ENCODE data around the gene NR2F6. TPM values are rescaled to one million over a fixed set of nuclear protein-coding genes. Genes with fewer than 3 reads are reported as not detected.
"Not testable (repeated sequence)": the region's sequence is repeated elsewhere in the genome, so short reads cannot be mapped to it uniquely, and the experiment has no call there.

Gene NR2F6
- 22.1 TPM for polyA plus RNA-seq (2013, experiment 1 of 2; ENCODE audit: insufficient read length)
- 25.2 TPM for polyA plus RNA-seq (2013, experiment 2 of 2; ENCODE audit: insufficient read length)

DNA sequence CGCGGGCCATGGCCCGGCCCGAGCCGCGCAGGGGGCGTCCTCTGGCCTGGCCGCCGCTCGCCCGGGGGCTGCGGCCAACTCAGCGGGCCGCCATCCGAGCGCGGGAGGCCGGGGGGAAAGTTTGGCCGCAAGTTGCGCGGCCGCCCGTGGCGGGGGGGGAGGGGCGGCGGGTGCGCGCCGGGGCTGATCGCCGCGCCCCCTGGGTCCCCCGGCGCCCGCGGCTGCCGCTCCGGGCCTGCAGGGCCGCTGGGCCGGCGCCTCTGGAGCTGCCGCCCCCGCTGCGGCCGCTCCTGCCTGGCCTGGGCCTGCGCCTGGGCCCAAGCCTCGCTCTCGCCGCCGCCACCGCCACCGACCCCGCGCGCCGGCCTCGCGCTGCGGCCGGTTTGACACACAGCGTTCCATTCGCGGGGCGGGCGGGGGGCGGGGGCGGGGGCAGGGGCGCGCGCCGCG is at the start of gene NR2F6:
NR2F6 (minus strand) TSS at position 385 of the 450 bp plus-strand sequence. CDS start 699 bp downstream, outside the sequence.
- DNase-seq = no peak

DNA sequence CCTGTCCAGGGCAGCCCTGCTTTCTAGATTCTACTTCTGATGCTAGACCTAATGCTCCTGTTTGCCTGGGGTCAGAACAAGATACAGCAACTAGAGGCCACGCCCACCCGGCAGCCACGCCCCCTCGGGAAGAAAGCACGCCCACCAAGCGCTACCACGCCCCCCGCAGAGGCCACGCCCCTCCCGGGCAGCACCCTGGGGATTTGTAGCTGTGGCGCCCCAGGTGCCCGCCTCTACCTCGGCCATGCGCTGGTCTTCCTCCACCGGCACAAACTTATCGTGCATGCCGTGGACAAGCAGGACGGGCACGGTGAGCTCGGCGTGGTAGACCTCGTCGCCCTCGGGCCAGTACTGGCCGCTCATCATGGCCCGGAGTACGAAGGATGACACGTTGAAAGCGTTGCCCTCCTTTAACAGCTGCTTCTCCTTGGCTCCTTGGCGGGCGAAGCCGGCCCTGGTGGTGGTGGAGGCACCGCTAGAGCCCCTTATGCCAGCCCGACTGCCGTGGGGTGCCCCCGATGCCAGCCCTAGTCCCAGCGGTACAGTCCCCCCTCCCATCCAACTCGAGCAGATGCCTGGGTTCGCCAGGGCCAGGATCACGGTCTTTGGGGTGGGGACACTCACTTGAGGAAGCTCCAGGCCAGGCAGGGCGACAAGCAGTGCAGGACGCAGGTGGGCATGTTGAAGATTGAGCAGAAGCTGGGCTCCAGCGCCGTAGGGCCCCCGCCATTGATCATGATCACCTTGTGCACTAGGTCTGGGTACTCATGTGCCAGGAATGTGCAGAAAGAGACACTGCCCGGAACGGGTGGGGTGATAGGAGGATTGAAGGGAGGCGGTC is 48.6 kb upstream of the NR2F6 start:
- no peak for DNase-seq

DNA sequence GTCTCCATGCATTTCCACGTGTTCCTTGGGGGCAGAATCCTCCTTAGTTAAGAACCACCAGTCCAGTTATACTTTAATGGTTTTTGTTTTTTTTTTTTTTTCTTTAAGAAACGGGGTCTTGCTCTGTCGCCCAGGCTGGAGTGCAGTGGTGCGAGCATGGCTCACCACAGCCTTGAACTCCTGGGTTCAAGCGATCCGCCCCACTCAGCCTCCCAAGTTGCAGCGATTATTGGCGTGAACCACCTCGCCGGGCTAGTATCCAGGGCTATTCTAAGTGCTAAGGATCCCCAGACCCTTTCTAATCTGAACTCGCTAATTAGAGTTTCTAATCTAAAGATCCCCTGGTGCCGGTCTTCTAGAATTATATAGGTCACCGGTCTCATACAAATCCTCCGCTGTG is 47.9 kb upstream of the NR2F6 start:
- no peak for DNase-seq

DNA sequence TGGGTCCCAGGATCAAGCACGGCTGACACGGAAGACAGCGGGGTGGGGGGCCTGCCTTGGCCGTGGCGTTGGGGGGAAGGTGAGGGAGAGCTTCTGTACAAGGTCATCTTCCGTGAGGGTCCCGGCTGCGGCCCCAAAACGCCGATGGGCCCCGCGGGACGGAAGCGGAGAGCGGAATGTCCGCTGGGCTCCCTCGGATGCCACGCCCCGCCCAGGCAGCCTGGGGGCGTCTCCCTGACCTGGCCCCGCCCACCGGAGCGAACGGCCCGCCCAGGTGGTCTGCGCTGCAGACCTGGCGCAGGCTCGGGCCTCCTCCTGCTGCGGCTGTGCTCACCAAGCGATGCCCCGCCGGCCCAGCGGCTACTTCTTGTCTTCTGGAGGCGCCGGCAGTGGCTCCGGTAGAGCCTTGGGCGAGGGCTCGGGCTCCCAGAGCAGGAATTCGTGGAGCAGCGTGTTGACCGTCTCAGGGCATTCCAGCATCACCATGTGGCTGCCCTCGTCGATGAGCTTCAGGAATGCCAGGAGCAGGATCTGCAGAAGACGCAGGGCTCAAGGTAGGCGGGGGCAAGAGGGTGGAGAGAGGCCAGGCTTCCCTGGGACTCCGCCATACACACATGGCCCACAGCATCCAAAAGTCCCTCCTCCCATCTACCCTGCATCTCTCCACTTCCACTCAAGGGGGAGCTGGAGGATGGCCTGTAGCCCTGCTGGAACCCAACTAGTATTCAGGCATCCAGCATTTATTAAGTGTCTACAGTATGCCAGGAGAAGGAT is 46.8 kb upstream of the NR2F6 start:
- peak; percentile 86 for DNase-seq

DNA sequence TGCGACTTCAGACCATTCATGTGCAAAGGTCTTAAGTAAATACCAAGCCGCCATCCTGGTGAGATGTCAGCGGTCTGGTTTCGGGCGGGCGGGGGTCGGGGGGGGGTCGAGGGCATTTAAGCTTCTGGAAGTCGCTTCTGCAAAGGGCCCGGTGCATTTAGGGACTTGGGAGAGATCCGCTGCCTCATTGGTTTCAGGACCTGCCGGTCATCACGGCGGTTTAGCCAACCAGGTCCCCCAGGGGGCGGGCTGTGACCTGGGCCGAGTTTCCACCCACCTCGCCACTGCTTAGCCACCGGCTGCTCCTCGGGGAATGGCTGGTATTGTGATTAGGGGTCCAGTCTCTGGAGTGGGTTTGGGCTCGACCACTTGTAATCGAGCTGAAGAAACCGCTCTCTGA is 43.8 kb upstream of the NR2F6 start:
- peak; percentile 83 for DNase-seq

DNA sequence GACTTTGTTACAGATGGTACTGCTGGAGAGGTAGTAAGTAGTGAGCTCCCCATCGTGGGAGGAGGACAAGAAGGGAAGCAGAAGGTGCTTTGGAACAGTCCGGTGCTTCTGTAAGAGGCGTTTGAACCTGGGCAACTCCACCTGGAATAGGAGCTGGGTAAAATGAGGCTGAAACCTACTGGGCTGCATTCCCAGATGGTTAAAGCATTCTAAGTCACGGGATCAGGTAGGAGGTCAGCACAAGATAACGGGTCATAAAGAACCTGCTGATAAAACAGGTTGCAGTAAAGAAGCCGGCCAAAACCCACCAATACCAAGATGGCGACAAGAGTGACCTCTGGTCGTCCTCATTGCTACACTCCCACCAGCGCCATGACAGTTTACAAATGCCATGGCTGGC is 41.0 kb upstream of the NR2F6 start:
- no peak for DNase-seq

DNA sequence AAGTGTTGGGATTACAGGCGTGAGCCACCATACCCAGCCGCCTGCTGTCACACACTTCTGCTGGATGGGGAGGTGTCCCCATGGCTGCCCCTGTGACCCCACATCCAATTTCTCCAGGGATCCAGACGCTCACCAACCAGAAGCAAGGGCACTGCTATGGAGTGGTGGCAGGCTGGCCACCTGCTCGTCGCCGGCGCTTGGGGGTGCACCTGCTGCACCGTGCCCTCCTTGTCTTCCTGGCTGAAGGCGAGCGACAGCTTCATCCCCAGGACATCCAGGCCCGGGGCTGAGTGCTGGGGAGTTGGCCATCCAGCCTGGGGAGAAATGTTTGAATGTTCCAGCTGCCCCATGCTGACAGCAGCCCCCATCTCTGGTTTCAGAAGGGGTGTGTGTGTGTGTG is 40.5 kb upstream of the NR2F6 start:
- DNase-seq = no peak

DNA sequence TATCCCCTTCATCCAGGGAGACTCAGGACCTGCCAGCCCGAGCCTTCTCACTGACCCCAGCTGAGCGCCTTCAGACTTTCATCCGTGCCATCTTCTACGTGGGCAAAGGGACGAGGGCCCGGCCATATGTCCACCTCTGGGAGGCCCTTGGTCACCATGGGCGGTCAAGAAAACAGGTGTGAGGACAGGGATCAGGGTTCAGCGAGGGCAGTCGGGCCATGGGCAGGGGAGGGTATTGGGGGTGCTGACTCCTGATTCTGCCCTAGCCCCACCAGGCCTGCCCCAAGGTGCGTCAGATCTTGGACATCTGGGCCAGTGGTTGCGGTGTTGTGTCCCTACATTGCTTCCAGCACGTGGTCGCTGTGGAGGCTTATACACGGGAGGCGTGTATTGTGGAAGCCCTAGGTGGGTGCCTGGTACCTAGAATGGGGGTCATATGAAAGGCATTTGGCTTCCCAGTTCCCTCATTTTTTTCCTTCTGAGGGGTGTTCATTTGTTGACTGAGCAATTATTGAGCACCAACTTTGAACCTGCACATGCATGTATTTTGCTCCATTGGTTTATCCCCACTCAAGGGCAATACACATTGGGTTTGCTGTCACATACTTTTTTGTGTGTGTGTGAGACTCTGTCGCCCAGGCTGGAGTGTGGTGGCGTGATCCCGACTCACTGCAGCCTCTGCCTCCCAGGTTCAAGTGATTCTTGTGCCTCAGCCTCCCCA is 39.9 kb upstream of the NR2F6 start:
- no peak for DNase-seq

DNA sequence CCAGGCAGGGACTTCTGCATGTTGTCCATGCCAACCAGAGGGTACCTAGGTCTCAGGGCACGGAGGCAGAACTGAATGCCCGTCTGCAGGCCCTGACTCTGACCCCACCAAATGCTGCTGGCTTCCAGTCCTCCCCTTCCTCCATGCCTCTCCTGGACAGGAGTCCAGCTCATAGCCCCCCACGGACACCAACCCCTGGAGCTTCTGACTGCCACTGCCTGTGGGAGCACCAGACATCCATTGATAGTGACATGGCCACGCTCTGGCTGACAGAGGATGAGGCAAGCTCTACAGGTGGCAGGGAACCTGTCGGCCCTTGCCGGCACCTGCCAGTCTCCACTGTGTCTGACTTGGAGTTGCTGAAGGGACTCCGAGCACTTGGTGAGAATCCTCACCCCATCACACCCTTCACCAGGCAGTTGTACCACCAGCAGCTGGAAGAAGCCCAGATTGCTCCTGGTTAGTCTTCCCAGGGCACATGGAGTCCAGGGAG is 37.8 kb upstream of the NR2F6 start:
- no peak for DNase-seq

DNA sequence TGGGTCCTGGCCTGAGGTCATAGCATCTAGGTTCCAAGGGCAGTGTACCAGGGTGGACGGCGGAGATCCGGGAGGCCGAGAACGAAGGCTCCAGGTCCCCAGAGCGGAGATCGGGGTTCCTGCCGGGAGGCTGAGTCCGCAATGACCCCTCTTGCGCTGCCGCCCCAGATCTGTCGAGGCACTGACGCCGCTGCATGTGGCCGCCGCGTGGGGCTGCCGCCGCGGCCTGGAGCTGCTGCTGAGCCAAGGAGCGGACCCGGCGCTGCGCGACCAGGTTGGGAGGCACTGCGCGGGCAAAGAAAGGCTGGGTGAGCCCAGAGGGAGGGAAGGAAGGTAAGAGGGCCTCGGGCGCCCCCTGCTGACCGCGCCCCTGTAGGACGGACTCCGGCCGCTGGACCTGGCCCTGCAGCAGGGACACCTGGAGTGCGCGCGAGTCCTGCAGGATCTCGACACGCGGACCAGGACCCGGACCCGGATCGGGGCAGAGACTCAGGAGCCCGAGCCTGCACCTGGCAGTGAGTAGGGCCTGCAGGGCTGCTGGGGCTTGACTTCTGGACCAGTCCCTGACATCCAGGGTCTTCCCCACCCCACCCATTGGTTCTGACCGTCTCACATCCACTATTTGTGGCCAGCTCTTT is 36.9 kb upstream of the NR2F6 start:
- peak; percentile 70 for DNase-seq

DNA sequence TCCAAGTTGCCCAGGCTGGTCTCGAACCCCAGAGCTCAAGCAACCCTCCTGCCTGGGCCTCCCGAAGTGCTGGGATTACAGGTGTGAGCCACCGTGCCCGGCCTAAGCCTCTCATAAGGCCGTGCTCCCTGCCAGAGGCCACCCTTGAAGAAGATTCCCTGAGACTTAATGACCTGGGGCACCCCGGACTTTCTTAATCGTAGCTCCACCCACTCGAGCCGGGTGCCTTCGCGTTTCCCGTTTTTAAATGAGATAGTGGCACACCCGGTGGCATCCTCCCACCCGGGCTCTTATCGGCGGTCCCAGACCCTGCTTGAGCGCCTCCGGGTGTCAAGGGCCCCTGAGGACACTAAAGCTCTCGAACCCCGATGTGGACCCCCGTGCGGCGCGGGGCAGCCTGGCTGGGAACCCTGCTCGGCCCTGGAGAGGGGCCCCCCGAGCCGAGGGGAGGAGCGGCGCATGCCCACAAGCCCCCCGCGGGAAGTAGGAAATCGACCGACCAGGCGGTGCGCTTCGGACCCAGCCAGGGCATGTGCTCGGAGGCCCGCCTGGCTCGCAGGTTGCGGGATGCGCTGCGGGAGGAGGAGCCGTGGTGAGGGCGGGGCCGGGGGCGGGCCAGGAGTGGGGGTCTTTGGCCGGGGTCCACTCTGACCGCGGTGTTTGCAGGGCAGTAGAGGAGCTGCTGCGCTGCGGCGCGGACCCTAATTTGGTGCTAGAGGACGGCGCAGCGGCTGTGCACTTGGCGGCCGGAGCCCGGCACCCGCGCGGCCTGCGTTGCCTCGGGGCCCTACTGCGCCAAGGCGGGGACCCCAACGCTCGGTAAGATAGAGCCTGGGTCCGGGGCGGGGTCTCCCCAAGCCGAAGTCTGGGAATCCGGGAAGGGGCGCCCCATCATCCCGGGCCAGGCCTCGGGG is 35.9 kb upstream of the NR2F6 start, which contains the start of gene ANKLE1:
ANKLE1 (plus strand) TSS at position 511 of the 914 bp plus-strand sequence; CDS start at position 531, 20 bp downstream.
- DNase-seq = peak; percentile 17

DNA sequence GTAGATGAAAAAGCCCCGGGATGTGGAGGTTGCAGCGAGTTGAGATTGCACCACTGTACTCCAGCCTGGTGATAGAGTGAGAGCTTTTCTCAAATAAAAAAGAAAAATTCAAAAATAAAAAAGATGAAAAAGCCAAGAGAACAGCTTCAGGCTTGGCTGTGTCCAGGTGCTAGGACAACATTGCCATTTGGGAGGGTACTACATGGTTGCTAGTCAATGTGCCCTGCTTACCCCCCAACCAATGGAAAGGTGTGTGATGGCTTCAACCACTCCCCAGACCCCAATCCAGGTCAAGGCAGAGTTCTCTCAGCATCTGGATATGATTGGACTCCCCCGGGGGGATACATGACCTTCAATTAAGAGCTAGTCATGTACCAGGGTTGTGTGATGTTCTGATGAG is 33.7 kb upstream of the NR2F6 start:
- DNase-seq = no peak

DNA sequence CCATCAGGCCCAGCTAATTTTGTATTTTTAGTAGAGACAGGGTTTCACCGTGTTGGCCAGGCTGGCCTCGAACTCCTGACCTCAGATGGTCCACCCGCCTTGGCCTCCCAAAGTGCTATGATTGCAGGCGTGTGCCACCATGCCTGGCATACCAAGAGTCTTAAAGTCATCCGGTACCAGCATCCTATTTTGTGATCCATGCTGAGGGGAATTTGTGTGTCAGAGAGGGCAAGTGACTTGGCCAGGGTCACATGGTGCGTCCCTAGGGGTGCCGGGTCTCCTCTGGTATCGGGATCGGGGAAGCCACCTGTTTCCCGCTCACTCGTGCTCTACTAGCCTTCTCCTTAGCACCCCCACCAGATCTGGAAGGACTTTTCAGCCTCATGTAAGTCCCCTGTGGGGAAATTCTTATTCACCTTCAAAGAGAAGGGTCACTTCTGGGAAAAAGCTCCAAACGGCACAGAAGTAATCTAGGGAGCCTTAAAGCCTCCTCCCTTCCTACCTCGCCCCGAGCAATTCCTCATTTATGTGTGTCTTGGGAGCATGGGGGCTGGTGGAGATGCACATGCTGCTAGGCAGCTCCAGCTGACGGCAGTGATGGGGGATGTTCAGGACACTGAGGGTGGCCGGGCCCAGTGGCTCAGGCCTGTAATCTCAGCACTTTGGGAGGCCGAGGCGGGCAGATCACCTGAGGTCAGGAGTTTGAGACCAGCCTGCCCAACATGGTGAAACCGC is 29.9 kb upstream of the NR2F6 start:
- no peak for DNase-seq

DNA sequence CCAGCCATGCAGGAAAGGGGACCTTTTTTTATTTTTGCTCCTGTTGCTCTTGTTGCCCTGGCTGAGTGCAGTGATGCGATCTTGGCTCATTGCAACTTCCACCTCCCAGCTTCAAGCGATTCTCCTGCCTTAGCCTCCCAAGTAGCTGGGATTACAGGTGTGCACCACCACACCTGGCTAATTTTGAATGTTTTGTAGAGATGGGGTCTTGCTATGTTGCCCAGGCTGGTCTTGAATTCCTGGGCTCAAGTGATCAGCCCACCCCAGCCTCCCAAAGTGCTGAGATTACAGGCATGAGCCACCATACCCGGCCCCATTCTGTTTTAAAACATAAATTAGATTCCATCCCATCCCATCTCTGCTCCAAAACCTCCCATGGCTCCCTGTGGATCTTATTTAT is 29.2 kb upstream of the NR2F6 start:
- DNase-seq = not testable (repeated sequence)

DNA sequence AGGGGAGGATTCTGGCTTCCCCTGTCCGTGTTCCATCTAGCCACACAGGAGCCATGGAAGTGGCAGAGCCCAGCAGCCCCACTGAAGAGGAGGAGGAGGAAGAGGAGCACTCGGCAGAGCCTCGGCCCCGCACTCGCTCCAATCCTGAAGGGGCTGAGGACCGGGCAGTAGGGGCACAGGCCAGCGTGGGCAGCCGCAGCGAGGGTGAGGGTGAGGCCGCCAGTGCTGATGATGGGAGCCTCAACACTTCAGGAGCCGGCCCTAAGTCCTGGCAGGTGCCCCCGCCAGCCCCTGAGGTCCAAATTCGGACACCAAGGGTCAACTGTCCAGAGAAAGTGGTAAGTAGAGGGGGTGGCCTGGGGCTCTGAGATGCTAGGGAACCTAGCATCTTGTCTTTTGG is 23.0 kb upstream of the NR2F6 start:
- no peak for DNase-seq

DNA sequence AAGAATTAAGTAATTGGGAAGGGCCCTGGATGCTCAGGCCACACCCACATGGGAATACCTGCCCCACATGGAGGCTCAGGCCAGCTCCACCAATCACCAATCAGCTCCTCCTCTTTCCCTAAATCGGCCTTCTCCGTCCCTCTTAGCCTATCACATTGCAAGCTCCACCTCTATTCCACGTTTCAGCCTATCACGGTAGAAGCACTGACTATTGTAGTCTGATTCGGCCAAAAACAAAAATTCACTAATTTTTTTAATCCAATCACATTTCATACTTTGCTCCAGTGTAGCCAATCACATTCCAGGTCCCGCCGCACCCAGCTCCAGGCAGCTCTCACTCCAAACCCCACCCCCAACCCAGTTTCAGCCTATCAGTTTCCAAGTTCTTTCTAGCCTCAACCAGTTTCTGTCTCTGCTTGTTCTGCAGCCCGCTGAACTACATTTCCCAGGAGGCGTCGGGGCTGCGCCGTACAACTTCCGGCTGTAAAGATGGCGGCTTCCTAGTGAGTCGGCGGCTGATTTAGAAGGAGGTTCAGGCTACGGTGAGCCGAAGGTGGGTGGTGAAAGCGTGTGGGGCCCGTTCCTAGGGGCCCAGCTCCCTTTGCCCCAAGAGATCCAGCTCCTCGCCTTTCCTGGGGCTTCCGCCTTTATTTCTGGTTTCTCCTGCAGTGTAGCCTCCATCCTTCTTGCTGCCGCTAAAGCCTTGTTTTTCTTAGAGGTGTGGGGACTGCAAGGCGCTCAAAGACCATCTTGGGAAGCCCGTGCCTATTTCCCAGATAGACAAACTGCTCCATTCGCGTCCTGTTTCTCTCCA is 21.5 kb upstream of the NR2F6 start, which contains the start of gene BABAM1:
BABAM1 (plus strand) TSS at position 469 of the 814 bp plus-strand sequence. CDS start 1,364 bp downstream, outside the sequence.
- peak; percentile 99 for DNase-seq

DNA sequence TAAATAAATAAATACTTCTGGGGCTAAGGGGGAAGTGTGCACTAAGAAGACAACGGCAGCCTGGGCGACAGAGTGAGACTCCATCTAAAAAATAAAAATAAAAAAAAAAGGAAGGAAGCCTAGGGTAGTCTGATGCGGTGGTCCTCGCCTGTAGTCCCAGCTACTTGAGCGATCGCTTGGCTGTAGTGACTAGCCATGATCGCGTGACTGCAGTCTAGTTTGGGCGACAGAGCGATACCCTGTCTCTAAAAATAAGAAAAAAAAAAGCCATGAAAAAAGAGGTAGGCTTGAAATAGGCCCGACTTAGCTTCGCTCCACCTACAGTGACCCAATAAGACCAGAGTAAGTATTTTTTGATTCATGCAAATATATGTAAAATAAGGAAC is 20.9 kb upstream of the NR2F6 start:
- no peak for DNase-seq

DNA sequence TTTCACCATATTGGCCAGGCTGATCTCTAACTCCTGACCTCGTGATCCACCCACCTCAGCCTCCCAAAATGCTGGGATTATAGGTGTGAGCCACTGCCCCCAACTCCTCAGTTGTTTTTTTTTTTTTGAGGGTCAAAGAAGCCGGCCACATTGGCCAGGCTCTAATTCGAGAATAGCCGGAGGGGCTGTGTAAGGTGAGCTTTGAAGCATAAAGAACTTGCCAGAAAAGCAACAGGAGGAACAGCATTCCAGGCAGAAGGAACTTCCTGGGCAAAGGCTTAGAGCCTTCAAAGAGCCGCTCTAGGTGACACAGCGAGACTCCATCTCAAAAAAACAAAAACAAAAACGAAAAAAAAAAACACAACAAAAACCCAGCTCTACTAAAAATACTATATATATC is 20.3 kb upstream of the NR2F6 start:
- DNase-seq = no peak

DNA sequence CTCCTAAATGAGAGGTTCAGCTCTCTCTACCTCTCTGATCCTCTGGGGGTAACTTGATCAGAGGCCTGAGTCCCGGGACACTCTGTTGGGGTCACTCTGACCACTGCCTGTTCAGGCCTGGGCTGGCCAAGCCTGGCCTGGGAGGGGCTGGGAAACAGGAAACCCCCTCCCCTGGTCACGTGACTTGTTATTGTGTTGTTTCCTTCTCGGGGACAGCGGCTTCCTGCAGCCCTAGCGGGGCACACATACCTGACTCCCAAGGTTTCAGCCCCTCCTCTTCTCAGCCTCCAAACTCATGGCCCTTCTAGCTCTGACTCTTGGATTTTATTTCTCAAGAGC is 18.9 kb upstream of the NR2F6 start, which contains the start of gene USHBP1:
USHBP1 (minus strand) TSS at position 105 of the 339 bp plus-strand sequence. CDS start 446 bp downstream, outside the sequence.
- no peak for DNase-seq

Measured in fibroblast of skin of abdomen (primary cell).